SK-N-SH (cell line): ENCODE data around the gene PRR33.

ENCODE experiments used
- CTCF ChIP-seq: fragments of 200-600 bp; sonication (generic); IDR thresholded peaks from 2 replicates; pipeline ENCODE4 v1.6.1; 2017; ENCODE audit warnings: antibody characterized with exemption, mild to moderate bottlenecking, moderate library complexity
- EP300 ChIP-seq, 2 experiments: IDR thresholded peaks; 2 replicates each; pipeline versions ENCODE4 v1.4.0 to v1.6.1; 2012; ENCODE audit warnings: borderline replicate concordance in 1 of 2, low read depth in 1 of 2, low read length in 1 of 2
- EZH2phosphoT487 ChIP-seq: fragments of 200-600 bp; sonication (generic); IDR thresholded peaks from 2 replicates; pipeline ENCODE4 v1.6.1; 2017; ENCODE audit warnings: low read depth, mixed run types, mild to moderate bottlenecking, antibody characterized with exemption, moderate library complexity, borderline replicate concordance
- FOXJ3 ChIP-seq: sonication (generic); formaldehyde crosslinking; IDR thresholded peaks from 2 replicates; pipeline ENCODE4 v1.5.1; 2020; ENCODE audit warnings: mild to moderate bottlenecking, missing genetic modification reagents
- GATA2 ChIP-seq: sonication (generic); formaldehyde crosslinking; IDR thresholded peaks from 2 replicates; pipeline ENCODE4 v1.5.0; 2020; ENCODE audit warnings: mild to moderate bottlenecking, missing genetic modification reagents
- MAX ChIP-seq: IDR thresholded peaks from 2 replicates; pipeline ENCODE4 v1.4.0; 2012; ENCODE audit warnings: low read depth
- POLR2AphosphoS5 ChIP-seq: IDR thresholded peaks from 2 replicates; pipeline ENCODE4 v1.6.1; 2012; ENCODE audit warnings: low read depth, low read length
- TCF12 ChIP-seq: IDR thresholded peaks from 2 replicates; pipeline ENCODE4 v1.4.0; 2012
- USF2 ChIP-seq: fragments of 150-350 bp; IDR thresholded peaks from 2 replicates; pipeline ENCODE4 v1.6.1; 2017; ENCODE audit warnings: antibody characterized with exemption, low read length, low read depth, borderline replicate concordance
- YY1 ChIP-seq: IDR thresholded peaks from 2 replicates; pipeline ENCODE4 v1.4.0; 2012; ENCODE audit warnings: low read depth, mild to moderate bottlenecking

GRCh38 chr11:1879342-1879940 lies 12.3 kb downstream of the PRR33 start:
- TF ChIP-seq USF2 (no peak), TCF12 (no peak), FOXJ3 (CRISPR knock-in tag) (no peak), MAX (no peak), POLR2AphosphoS5 (no peak), GATA2 (CRISPR knock-in tag) (no peak), EP300 (IDR thresholded peaks at IDR 0.05; ENCODE audit: borderline replicate concordance in 1 of 2, low read depth in 1 of 2, low read length in 1 of 2) (no peak), CTCF (no peak), EZH2phosphoT487 (no peak), YY1 (no peak)
